Ovary (tissue), 9 donors: ENCODE results near the gene DSG3. TPM values are rescaled to one million over a fixed set of nuclear protein-coding genes. Genes with fewer than 3 reads are reported as not detected.

ENCODE experiments used
- DNase-seq, 5 donors: peaks; one replicate each; pipeline ENCODE4 v3.0.0-alpha.2; 2019 to 2020
- H3K27ac ChIP-seq, 2 donors: fragments of 200-600 bp; one replicate each; pipeline versions ENCODE4 v1.5.1 to v1.8.0; 2019 to 2022
- H3K27me3 ChIP-seq: fragments of 200-600 bp; one replicate; pipeline ENCODE4 v1.8.0; 2022
- H3K36me3 ChIP-seq: fragments of 200-600 bp; sonication (generic); one replicate; pipeline ENCODE4 v1.5.1; 2019
- H3K4me1 ChIP-seq: one replicate; pipeline ENCODE4 v1.8.1; 2013; ENCODE audit warnings: mild to moderate bottlenecking, moderate library complexity; ENCODE audit not compliant: insufficient read depth
- H3K4me3 ChIP-seq: fragments of 200-600 bp; sonication (generic); one replicate; pipeline ENCODE4 v1.5.1; 2017
- H3K9me3 ChIP-seq, 2 donors: fragments of 200-600 bp in 1 of 2; sonication (generic) in 1 of 2; one replicate each; pipeline versions ENCODE4 v1.5.1 to v1.8.1; 2013 to 2019; ENCODE audit warnings: mild to moderate bottlenecking in 1 of 2, moderate library complexity in 1 of 2
- EP300 ChIP-seq: sonication (generic); formaldehyde crosslinking; IDR thresholded peaks from one replicate; pipeline ENCODE4 v1.6.1; 2017; ENCODE audit warnings: antibody characterized with exemption
- POLR2A ChIP-seq: fragments of 450-650 bp; IDR thresholded peaks from one replicate; pipeline ENCODE4 v1.6.1; 2017; ENCODE audit warnings: antibody characterized with exemption, mild to moderate bottlenecking, moderate library complexity
- WGBS, 3 donors: extraction: QIAGEN DNeasy Blood & Tissue Kit in 1 of 3; methylation state at CpG; one replicate each; pipeline versions ENCODE4 v1.1.5 to v1.1.7; 2013 to 2017; 5-methylcytosine and 5-hydroxymethylcytosine counted together
- intact Hi-C, 4 donors: fragments of 100-400 bp; cut with DNase I; formaldehyde crosslinking; loops; one replicate each; pipeline versions ENCODE4 v1.11.0 to v1.15.1; 2022 to 2023
- polyA plus RNA-seq, 2 donors: library from polyadenylated mRNA; stranded (reverse); fragments of 200-250 nt in 1 of 2; fragments of 350-450 nt in 1 of 2; fragmentation: Illumina TruSeq in 1 of 2; extraction: RNeasy Lipid Tissue Mini Kit (QIAGEN cat#74804) in 1 of 2; gene quantifications; one replicate each; pipeline ENCODE4 v1.2.3, GENCODE V29; 2013 to 2014
- total RNA-seq, 7 donors: library from RNA; depleted of rRNA in 2 of 7; stranded (reverse); fragments of >200 nt in 2 of 7; fragmentation: NEBNext Ultra II Directional in 3 of 7; extraction: Animal tissue kit (Norgen Biotek cat#: 25700) in 3 of 7; gene quantifications; one replicate each; pipeline versions ENCODE4 v1.1.0 to v1.2.4, GENCODE V29; 2016 to 2023
- TF ChIP-seq, protein P1 (sequence below), 3 donors: fragments of 450-650 bp in 2 of 3; fragments of 200-600 bp in 1 of 3; IDR thresholded peaks; one replicate each; pipeline versions ENCODE4 v1.5.1 to v1.8.0; 2016 to 2022; ENCODE audit warnings: antibody characterized with exemption in 3 of 3, mild to moderate bottlenecking in 1 of 3
- donor health status: DM: no; HTN: no; CAD: no; lungs with moderate emphysema.
- donor health status: DM: no; HTN: no; CAD: no.
- donor health status: Bipolar disorder and iron deficiency.
- donor health status: DM: yes; HTN: yes; CAD: no.
- donor health status: DM: no; HTN: no; CAD: no.
- donor health status: DM: yes; HTN: yes; CAD: no.

DSG3 gene
- total and polyA plus RNA-seq, 9 donors: under 0.01 to 0.05 (median 0.03) TPM; not detected in 6

DNA sequence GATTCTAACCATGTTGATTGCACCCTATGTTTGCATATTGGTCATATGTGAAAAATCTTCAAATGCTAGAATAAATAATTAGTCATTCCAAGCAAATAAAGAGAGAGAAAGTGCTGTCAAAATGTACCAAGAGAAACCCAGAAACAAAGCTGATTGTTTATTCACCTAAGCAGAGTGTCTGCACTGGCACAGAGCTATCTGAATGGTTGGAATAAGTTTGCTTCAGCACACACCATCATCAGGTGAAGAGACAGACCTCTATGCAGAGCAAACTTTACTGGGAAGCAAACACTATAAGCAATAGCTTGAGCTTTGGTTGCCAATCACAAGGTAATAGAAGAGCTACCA is 45.5 kb upstream of the DSG3 start:
- H3K9me3 ChIP-seq: no peaks in the 10 kb centered on the region
- H3K36me3 ChIP-seq: no peaks in the 10 kb centered on the region
- H3K4me1 ChIP-seq: no peaks in the 10 kb centered on the region
- H3K27ac ChIP-seq: no peak overlapping the region
- TF ChIP-seq POLR2A (no peak), EP300 (no peak)
- TF ChIP-seq, protein P1, sequence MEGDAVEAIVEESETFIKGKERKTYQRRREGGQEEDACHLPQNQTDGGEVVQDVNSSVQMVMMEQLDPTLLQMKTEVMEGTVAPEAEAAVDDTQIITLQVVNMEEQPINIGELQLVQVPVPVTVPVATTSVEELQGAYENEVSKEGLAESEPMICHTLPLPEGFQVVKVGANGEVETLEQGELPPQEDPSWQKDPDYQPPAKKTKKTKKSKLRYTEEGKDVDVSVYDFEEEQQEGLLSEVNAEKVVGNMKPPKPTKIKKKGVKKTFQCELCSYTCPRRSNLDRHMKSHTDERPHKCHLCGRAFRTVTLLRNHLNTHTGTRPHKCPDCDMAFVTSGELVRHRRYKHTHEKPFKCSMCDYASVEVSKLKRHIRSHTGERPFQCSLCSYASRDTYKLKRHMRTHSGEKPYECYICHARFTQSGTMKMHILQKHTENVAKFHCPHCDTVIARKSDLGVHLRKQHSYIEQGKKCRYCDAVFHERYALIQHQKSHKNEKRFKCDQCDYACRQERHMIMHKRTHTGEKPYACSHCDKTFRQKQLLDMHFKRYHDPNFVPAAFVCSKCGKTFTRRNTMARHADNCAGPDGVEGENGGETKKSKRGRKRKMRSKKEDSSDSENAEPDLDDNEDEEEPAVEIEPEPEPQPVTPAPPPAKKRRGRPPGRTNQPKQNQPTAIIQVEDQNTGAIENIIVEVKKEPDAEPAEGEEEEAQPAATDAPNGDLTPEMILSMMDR (IDR thresholded peaks at IDR 0.05): no peak
- intact Hi-C loops: no loop called here
- no peak for DNase-seq
- H3K27me3 ChIP-seq: no peaks in the 10 kb centered on the region
- H3K4me3 ChIP-seq: no peak overlapping the region

DNA sequence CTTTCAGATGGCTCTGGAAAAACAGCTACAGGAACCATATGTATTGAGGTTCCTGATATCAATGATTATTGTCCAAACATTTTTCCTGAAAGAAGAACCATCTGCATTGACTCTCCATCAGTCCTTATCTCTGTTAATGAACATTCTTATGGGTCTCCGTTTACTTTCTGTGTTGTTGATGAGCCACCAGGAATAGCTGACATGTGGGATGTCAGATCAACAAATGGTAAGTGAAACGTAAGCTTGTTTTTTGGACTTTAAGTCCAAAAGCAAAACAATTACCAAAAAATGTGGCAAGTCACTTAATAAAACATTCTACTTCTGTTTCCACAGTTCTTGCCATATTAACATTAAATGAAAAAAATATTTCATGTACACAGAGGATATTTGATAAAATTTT is 44.1 kb upstream of the DSG3 start:
- Histone ChIP-seq H3K4me3 (no peak overlapping the region), H3K9me3 (no peaks in the 10 kb centered on the region), H3K4me1 (no peaks in the 10 kb centered on the region), H3K27ac (no peak overlapping the region), H3K36me3 (no peaks in the 10 kb centered on the region), H3K27me3 (no peaks in the 10 kb centered on the region)
- TF ChIP-seq EP300: no peak
- TF ChIP-seq POLR2A: no peak
- TF ChIP-seq, protein P1 (IDR thresholded peaks at IDR 0.05): no peak
- intact Hi-C loops: no loop called here
- DNase-seq: no peak
- WGBS, 3 donors: 10 to 40% (median 12%) methylated on average over 2 of the region's 2 CpGs

DNA sequence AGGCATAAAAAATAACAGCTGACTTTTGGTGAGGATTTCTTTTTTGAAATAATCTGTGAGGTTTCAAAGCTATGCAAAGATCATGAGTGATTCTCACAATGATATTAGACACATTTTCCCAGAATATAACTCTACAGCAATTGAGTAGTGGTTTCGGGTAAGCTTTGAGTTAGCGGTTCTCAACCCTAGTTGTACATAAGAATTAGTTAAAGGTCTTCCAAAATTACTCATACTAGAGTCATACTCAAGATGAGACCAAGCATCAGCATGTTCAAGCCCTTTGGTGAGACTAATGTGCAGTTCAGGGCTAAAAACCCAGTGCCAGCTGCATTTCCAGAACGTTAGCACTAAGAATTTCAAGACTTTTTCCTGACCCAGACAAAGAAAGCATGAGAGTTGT is 39.9 kb upstream of the DSG3 start:
- no peaks in the 10 kb centered on the region for H3K9me3 ChIP-seq
- H3K27ac ChIP-seq: no peak overlapping the region
- H3K4me3 ChIP-seq: no peak overlapping the region
- H3K4me1 ChIP-seq: no peaks in the 10 kb centered on the region
- intact Hi-C loops: no loop called here
- no peak for DNase-seq
- TF ChIP-seq, protein P1 (IDR thresholded peaks at IDR 0.05): no peak
- TF ChIP-seq EP300 (no peak), POLR2A (no peak)
- H3K27me3 ChIP-seq: no peaks in the 10 kb centered on the region
- H3K36me3 ChIP-seq: no peaks in the 10 kb centered on the region
- WGBS, 3 donors: 81 to 86% (median 83%) methylated on average over 3 of the region's 3 CpGs

DNA sequence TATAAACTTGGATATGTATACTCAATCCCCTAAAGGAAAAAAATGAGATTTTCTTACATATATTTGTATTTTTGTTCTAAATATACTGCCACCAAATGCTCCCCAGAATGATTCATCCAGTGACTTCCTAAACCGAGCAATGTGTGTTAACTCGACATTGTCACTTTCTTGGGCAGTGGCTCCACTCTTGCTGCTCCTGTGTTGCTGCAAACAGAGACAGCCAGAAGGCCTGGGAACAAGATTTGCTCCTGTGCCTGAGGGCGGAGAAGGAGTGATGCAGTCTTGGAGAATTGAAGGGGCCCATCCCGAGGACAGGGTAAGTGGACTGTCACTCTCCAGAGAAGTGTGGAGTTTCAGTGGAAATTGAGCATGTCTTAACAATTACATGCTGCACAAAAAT is 38.3 kb upstream of the DSG3 start:
- intact Hi-C loops: no loop called here
- DNase-seq: no peak
- no peak overlapping the region for H3K4me3 ChIP-seq
- no peak overlapping the region for H3K27ac ChIP-seq
- no peaks in the 10 kb centered on the region for H3K27me3 ChIP-seq
- H3K36me3 ChIP-seq: no peaks in the 10 kb centered on the region
- WGBS, 3 donors: 68 to 72% (median 69%) methylated on average over 4 of the region's 4 CpGs
- no peaks in the 10 kb centered on the region for H3K9me3 ChIP-seq
- TF ChIP-seq EP300 (no peak), POLR2A (no peak)
- TF ChIP-seq, protein P1 (IDR thresholded peaks at IDR 0.05): no peak
- H3K4me1 ChIP-seq: no peaks in the 10 kb centered on the region
